HG02798 (cell line): Measurements from ENCODE around the gene ISCU.

Experiments used
- ATAC-seq: cut with Tn5 transposase; IDR thresholded peaks from one replicate; pipeline ENCODE4 v1.9.1; 2021; ENCODE audit warnings: mild to moderate bottlenecking; ENCODE audit not compliant: unreplicated experiment, poor library complexity

ISCU gene

GRCh38 chr12:108562348-108563135 is at the start of gene ISCU:
Gene ISCU, plus strand, starts transcription at chr12:108562596. Its CDS starts 27 bp downstream, at chr12:108562623.
- peak; percentile 76 for ATAC-seq

GRCh38 chr12:108514468-108514972 is 47.9 kb upstream of the ISCU start:
- ATAC-seq = no peak

GRCh38 chr12:108514973-108515814 is 47.2 kb upstream of the ISCU start, which contains the start of gene FICD:
Gene FICD, plus strand, starts transcription at chr12:108515277. Its CDS starts 1,696 bp downstream, at chr12:108516973.
- ATAC-seq = peak; percentile 90

GRCh38 chr12:108515916-108516315 is 46.5 kb upstream of the ISCU start:
- no peak for ATAC-seq

GRCh38 chr12:108516511-108517275 is 45.7 kb upstream of the ISCU start:
- ATAC-seq = no peak

- no peak for ATAC-seq
Observed at GRCh38 chr12:108517288-108518100, 44.9 kb upstream of the ISCU start.

- no peak for ATAC-seq
Observed at GRCh38 chr12:108518101-108518715, 44.2 kb upstream of the ISCU start.

- no peak for ATAC-seq
Observed at GRCh38 chr12:108518716-108519496, 43.5 kb upstream of the ISCU start.

GRCh38 chr12:108519558-108519957 is 42.8 kb upstream of the ISCU start:
- ATAC-seq = no peak

GRCh38 chr12:108523365-108523764 is 39.0 kb upstream of the ISCU start:
- no peak for ATAC-seq

- no peak for ATAC-seq
Observed at GRCh38 chr12:108525681-108526080, 36.7 kb upstream of the ISCU start.

GRCh38 chr12:108526482-108527165 is 35.8 kb upstream of the ISCU start:
- peak; percentile 56 for ATAC-seq

- ATAC-seq = no peak
Observed at GRCh38 chr12:108527166-108527496, 35.3 kb upstream of the ISCU start.

- no peak for ATAC-seq
Observed at GRCh38 chr12:108530161-108530560, 32.2 kb upstream of the ISCU start.

- ATAC-seq = no peak
Observed at GRCh38 chr12:108531929-108532848, 30.2 kb upstream of the ISCU start.

- no peak for ATAC-seq
Observed at GRCh38 chr12:108538146-108538545, 24.2 kb upstream of the ISCU start.
